ENCODE data around the gene SLC45A2.

- TF ChIP-seq CTCF (IDR thresholded peaks at IDR 0.05) (no peak), POLR2A (IDR thresholded peaks at IDR 0.05) (no peak)
These were observed 81.4 kb downstream of the SLC45A2 start for GRCh38 chr5:33903118-33903517.
